GM12891 (cell line): ENCODE measurements around the gene MPHOSPH9.

ENCODE experiments used
- POLR2A ChIP-seq: IDR thresholded peaks from 2 replicates; pipeline ENCODE4 v1.6.1; 2011; ENCODE audit warnings: low read depth, low read length, control low read depth
- POLR2AphosphoS5 ChIP-seq: IDR thresholded peaks from 2 replicates; pipeline ENCODE4 v1.6.1; 2011; ENCODE audit warnings: low read depth, low read length, control low read depth

DNA sequence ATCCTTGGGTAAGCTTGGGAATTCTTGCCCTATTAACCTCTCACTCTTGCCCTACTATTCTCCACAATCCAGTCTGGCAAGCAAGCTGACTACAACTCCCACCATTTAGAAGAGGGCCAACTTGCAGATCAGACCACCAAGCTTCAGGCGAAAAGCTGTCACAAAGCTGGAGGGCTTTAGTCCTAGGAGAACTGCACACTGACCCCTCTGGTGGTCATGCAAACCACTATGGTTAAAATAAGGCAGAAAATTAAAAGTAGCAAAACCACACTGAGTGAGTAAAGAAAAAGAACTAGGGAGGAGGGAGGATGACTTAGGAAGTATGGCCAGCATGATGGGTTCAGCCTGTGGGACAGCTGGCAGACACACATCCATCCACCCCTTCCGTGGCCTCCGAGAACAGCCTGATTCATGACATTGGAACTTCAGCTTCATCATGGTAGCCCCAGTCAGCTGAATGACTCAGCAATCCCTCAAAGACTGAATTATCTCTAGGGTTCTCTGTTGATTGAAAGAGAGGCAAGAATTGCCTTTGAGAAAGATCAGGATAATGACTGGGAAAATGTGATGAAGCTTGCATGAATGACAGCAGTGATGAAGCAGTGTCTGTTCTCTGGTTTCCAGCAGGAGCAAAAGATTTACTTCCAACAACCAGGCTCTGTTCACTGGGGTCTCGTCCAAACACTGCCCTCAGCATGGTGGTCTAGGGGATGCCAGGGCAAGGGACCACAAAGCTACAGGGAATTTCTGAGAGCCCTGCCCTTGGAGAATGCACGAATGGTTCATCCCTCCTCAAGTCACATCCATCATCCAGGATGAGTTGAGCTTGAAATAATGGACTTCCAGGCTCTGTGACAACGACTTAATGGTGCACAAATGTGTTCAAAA lies 106.4 kb downstream of the MPHOSPH9 start:
- TF ChIP-seq POLR2AphosphoS5 (no peak), POLR2A (no peak)
